K562 (cell line): ENCODE data around the gene LAPTM4A. TPM values are rescaled to one million over a fixed set of nuclear protein-coding genes. Genes with fewer than 3 reads are reported as not detected.

Experiments used
- CHD7 ChIP-seq: fragments of 200-600 bp; sonication (generic); IDR thresholded peaks from one replicate; pipeline ENCODE4 v1.6.1; 2012; ENCODE audit warnings: mild to moderate bottlenecking, low read depth, low read length, inconsistent platforms
- ZNF174 ChIP-seq: fragments of 250-450 bp; sonication (Bioruptor Pico); IDR thresholded peaks from 2 replicates; pipeline ENCODE4 v1.4.0; 2020; ENCODE audit warnings: mild to moderate bottlenecking
- polyA plus RNA-seq, 8 experiments: library from polyadenylated mRNA; depleted of rRNA in 4 of 8; stranded (reverse) in 5 of 8; unstranded in 3 of 8; fragments of >200 nt; fragmentation: Nextera tagmentation in 2 of 8; fragmentation: Illumina TruSeq in 1 of 8; extraction: Ambion mirVana in 2 of 8; extraction: Trizol in 1 of 8; gene quantifications; 2 replicates each; pipeline versions ENCODE4 v1.2.1 to v1.2.3, GENCODE V29; 2011 to 2014; ENCODE audit warnings: inconsistent platforms in 1 of 8, missing spikeins in 1 of 8
- total RNA-seq, 7 experiments: library from RNA; depleted of rRNA in 6 of 7; stranded (reverse); fragments of >200 nt in 6 of 7; fragmentation: Illumina TruSeq in 2 of 7; extraction: Trizol in 2 of 7; gene quantifications; 2 replicates each; pipeline versions ENCODE4 v1.2.1 to v1.2.3, GENCODE V29; 2011 to 2021; ENCODE audit warnings: low replicate concordance in 1 of 7

LAPTM4A gene
- total and polyA plus RNA-seq, 9 of the 15 experiments (the other 6 are each of a cell fraction or from before 2014, with no cell fraction given) = 13.4 to 157 (median 50.1) TPM

GRCh38 chr2:20094955-20095354, 43.5 kb upstream of the LAPTM4A start (continued):
- TF ChIP-seq CHD7 (no peak), ZNF174 (CRISPR knock-in tag) (no peak)
